Liver (tissue), 9 donors: ENCODE data around the gene CPS1. TPM values are rescaled to one million over a fixed set of nuclear protein-coding genes. Genes with fewer than 3 reads are reported as not detected.

Experiments used
- DNase-seq: peaks from one replicate; pipeline ENCODE4 v3.0.0-alpha.2; 2017; ENCODE audit warnings: low spot score
- H3K27ac ChIP-seq, 2 donors: one replicate each; pipeline ENCODE4 v1.7.0; 2013; ENCODE audit warnings: inconsistent platforms in 2 of 2, low read length in 2 of 2, control low read depth in 1 of 2, low read depth in 1 of 2, mild to moderate bottlenecking in 1 of 2
- H3K27me3 ChIP-seq, 4 donors: one replicate each; pipeline versions ENCODE4 v1.6.1 to v1.7.0; 2013; ENCODE audit warnings: low read length in 3 of 4, inconsistent platforms in 1 of 4, mild to moderate bottlenecking in 1 of 4, moderate library complexity in 1 of 4; ENCODE audit not compliant: control insufficient read depth in 4 of 4, insufficient read depth in 4 of 4
- H3K36me3 ChIP-seq, 4 donors: one replicate each; pipeline versions ENCODE4 v1.6.1 to v1.7.0; 2013; ENCODE audit warnings: low read length in 3 of 4, mild to moderate bottlenecking in 3 of 4, low read depth in 1 of 4, moderate library complexity in 1 of 4; ENCODE audit not compliant: control insufficient read depth in 4 of 4, insufficient read depth in 3 of 4
- H3K4me1 ChIP-seq, 4 donors: one replicate each; pipeline versions ENCODE4 v1.6.1 to v1.7.0; 2013; ENCODE audit warnings: low read length in 3 of 4, mild to moderate bottlenecking in 3 of 4, moderate library complexity in 1 of 4; ENCODE audit not compliant: control insufficient read depth in 4 of 4, insufficient read depth in 4 of 4
- H3K4me3 ChIP-seq, 3 donors: one replicate each; pipeline versions ENCODE4 v1.6.1 to v1.7.0; 2013; ENCODE audit warnings: low read length in 3 of 3, control low read depth in 1 of 3, low read depth in 1 of 3, mild to moderate bottlenecking in 1 of 3
- H3K9ac ChIP-seq, 2 donors: one replicate each; pipeline ENCODE4 v1.7.0; 2013; ENCODE audit warnings: low read length in 2 of 2, mild to moderate bottlenecking in 2 of 2, moderate library complexity in 2 of 2, control low read depth in 1 of 2, low read depth in 1 of 2
- H3K9me3 ChIP-seq, 4 donors: one replicate each; pipeline versions ENCODE4 v1.6.1 to v1.7.0; 2013; ENCODE audit warnings: low read length in 3 of 4; ENCODE audit not compliant: control insufficient read depth in 4 of 4
- ATF3 ChIP-seq: IDR thresholded peaks from 2 replicates; pipeline ENCODE4 v1.6.1; 2016; ENCODE audit warnings: antibody characterized with exemption
- EGR1 ChIP-seq, 2 donors: IDR thresholded peaks; 2 replicates each; pipeline ENCODE4 v1.6.1; 2016 to 2018; ENCODE audit warnings: antibody characterized with exemption in 2 of 2, low read depth in 2 of 2
- FOXA1 ChIP-seq: IDR thresholded peaks from 2 replicates; pipeline ENCODE4 v1.6.1; 2016; ENCODE audit warnings: antibody characterized with exemption
- GABPA ChIP-seq, 2 donors: IDR thresholded peaks in 1 of 2; conservative IDR thresholded peaks in 1 of 2; 2 replicates each; pipeline ENCODE4 v1.6.1; 2016; ENCODE audit warnings: antibody characterized with exemption in 2 of 2, mild to moderate bottlenecking in 1 of 2, moderate library complexity in 1 of 2
- HNF4A ChIP-seq, 2 donors: conservative IDR thresholded peaks; 2 replicates each; pipeline ENCODE4 v1.6.1; 2016; ENCODE audit warnings: antibody characterized with exemption in 2 of 2, mild to moderate bottlenecking in 2 of 2
- HNF4G ChIP-seq: IDR thresholded peaks from 2 replicates; pipeline ENCODE4 v1.6.1; 2016; ENCODE audit warnings: antibody characterized with exemption
- JUND ChIP-seq, 2 donors: IDR thresholded peaks; 2 replicates each; pipeline ENCODE4 v1.6.1; 2016; ENCODE audit warnings: antibody characterized with exemption in 2 of 2
- MAX ChIP-seq: IDR thresholded peaks from 2 replicates; pipeline ENCODE4 v1.6.1; 2016; ENCODE audit warnings: antibody characterized with exemption
- NR2F2 ChIP-seq: IDR thresholded peaks from 2 replicates; pipeline ENCODE4 v1.6.1; 2016; ENCODE audit warnings: antibody characterized with exemption
- RAD21 ChIP-seq, 2 donors: IDR thresholded peaks; 2 replicates each; pipeline ENCODE4 v1.6.1; 2016; ENCODE audit warnings: antibody characterized with exemption in 2 of 2, mild to moderate bottlenecking in 2 of 2
- REST ChIP-seq: IDR thresholded peaks from 2 replicates; pipeline ENCODE4 v1.6.1; 2016; ENCODE audit warnings: antibody characterized with exemption, mild to moderate bottlenecking
- RXRA ChIP-seq, 2 donors: IDR thresholded peaks; 2 replicates each; pipeline ENCODE4 v1.6.1; 2017 to 2018; ENCODE audit warnings: antibody characterized with exemption in 2 of 2, mild to moderate bottlenecking in 1 of 2
- SP1 ChIP-seq: IDR thresholded peaks from 2 replicates; pipeline ENCODE4 v1.6.1; 2018; ENCODE audit warnings: antibody characterized with exemption, mild to moderate bottlenecking
- TAF1 ChIP-seq: conservative IDR thresholded peaks from 2 replicates; pipeline ENCODE4 v1.6.1; 2016; ENCODE audit warnings: antibody characterized with exemption, mild to moderate bottlenecking
- YY1 ChIP-seq: IDR thresholded peaks from 2 replicates; pipeline ENCODE4 v1.6.1; 2016; ENCODE audit warnings: antibody characterized with exemption, mild to moderate bottlenecking
- ZBTB33 ChIP-seq: IDR thresholded peaks from 2 replicates; pipeline ENCODE4 v1.6.1; 2016; ENCODE audit warnings: antibody characterized with exemption
- WGBS: extraction: QIAGEN DNeasy Blood & Tissue Kit; methylation state at CpG from one replicate; pipeline ENCODE4 v1.1.7; 2013; 5-methylcytosine and 5-hydroxymethylcytosine counted together
- polyA plus RNA-seq, 2 donors: library from polyadenylated mRNA; stranded (reverse) in 1 of 2; unstranded in 1 of 2; fragments of 200-250 nt in 1 of 2; fragments of >200 nt in 1 of 2; fragmentation: Nextera tagmentation in 1 of 2; extraction: Ambion mirVana in 1 of 2; gene quantifications; one replicate each; pipeline versions ENCODE4 v1.2.1 to v1.2.3, GENCODE V29; 2013 to 2015
- total RNA-seq, 2 donors: library from RNA; depleted of rRNA; stranded (reverse); fragments of >200 nt; gene quantifications; one replicate each; pipeline ENCODE4 v1.2.3, GENCODE V29; 2014
- donor health status: healthy.
- donor health status: healthy.
- donor health status: healthy.
- donor health status: healthy.
- donor health status: healthy.

Gene CPS1
- total and polyA plus RNA-seq, 4 donors, result 469 to 930 (median 575) TPM

GRCh38 chr2:210660751-210661150 is 104.4 kb downstream of the CPS1 start (continued):
- TF ChIP-seq ZBTB33 (no peak), FOXA1 (no peak)

- Histone ChIP-seq H3K9ac (no peak overlapping the region), H3K36me3 (peaks cover 11 to 74% (median 49%) of the 10 kb centered on the region in 4 donors), H3K27me3 (no peaks in the 10 kb centered on the region), H3K4me1 (peaks cover 0 to 30% (median 10%) of the 10 kb centered on the region in 4 donors), H3K9me3 (no peaks in the 10 kb centered on the region), H3K27ac (peak overlapping the region in 1 of 2 donors; percentile 54), H3K4me3 (no peak overlapping the region)
- no peak for DNase-seq
- TF ChIP-seq MAX, result peak; percentile 15
- TF ChIP-seq REST, result no peak
- TF ChIP-seq NR2F2, result no peak
- TF ChIP-seq TAF1, result no peak
- peak; percentile 63 for TF ChIP-seq YY1
- peak; percentile 65 for TF ChIP-seq SP1
- TF ChIP-seq EGR1 (IDR thresholded peaks at IDR 0.05; ENCODE audit: low read depth in 2 of 2), result peak in 1 of 2 donors; percentile 40
- peak; percentile 98 to 99 for TF ChIP-seq HNF4A (conservative IDR thresholded peaks at IDR 0.05)
- no peak for TF ChIP-seq FOXA1
- TF ChIP-seq JUND (IDR thresholded peaks at IDR 0.05), result peak; percentile 35 to 64
- peak; percentile 75 to 76 for TF ChIP-seq RXRA (IDR thresholded peaks at IDR 0.05)
- no peak for TF ChIP-seq GABPA (IDR thresholded peaks at IDR 0.05 in 1 of 2, conservative IDR thresholded peaks at IDR 0.05 in 1 of 2)
- peak; percentile 90 for TF ChIP-seq HNF4G
- no peak for TF ChIP-seq ATF3
- TF ChIP-seq RAD21 (IDR thresholded peaks at IDR 0.05), result peak; percentile 25 to 27
- WGBS, result 22% methylated on average over 1 of the region's 1 CpG
Measured at GRCh38 chr2:210662560-210662959, 106.2 kb downstream of the CPS1 start.

- peak; percentile 46 to 57 for TF ChIP-seq RAD21 (IDR thresholded peaks at IDR 0.05)
- no peak for TF ChIP-seq ATF3
- no peak for TF ChIP-seq YY1
- TF ChIP-seq HNF4A (conservative IDR thresholded peaks at IDR 0.05), result no peak
- TF ChIP-seq MAX, result no peak
- no peak for TF ChIP-seq ZBTB33
- Histone ChIP-seq H3K27ac (no peak overlapping the region), H3K27me3 (no peaks in the 10 kb centered on the region), H3K9me3 (no peaks in the 10 kb centered on the region), H3K9ac (no peak overlapping the region), H3K4me3 (no peak overlapping the region), H3K4me1 (peaks cover 0 to 30% (median 10%) of the 10 kb centered on the region in 4 donors), H3K36me3 (peaks cover 13 to 74% (median 49%) of the 10 kb centered on the region in 4 donors)
- 72% methylated on average over 3 of the region's 3 CpGs for WGBS
- DNase-seq, result no peak
Measured at GRCh38 chr2:210663631-210664089, 107.3 kb downstream of the CPS1 start.
